ENCODE results near the gene TEDC1. TPM values are rescaled to one million over a fixed set of nuclear protein-coding genes. Genes with fewer than 3 reads are reported as not detected.

The TEDC1 gene
- total RNA-seq, 3 donors from 2014 or later (not counting 1 experiment from before 2014, with no cell fraction given), result 70.0 to 233 (median 112) TPM

DNA sequence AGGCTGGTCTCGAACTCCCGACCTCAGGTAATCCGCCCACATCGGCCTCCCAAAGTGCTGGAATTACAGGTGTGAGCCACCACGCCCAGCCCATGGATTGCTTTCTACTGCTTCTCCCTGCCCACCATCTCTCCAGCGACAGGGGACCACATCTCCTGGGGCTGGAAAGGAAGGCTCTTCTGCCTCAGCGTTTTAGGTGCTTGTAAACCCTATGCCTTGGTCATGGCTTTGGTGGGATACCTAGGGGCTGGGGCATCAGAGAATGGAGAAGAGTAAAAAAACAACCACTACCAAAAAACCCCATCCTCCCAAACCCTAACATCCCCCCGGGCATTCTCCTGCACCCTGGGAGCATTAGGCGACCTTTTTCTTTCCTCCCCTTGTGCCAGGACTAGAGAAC is 34.3 kb downstream of the TEDC1 start:
- WGBS (ENCODE audit: insufficient coverage), result 89% methylated on average over 9 of the region's 9 CpGs
- H3K4me1 ChIP-seq (ENCODE audit: control insufficient read depth, insufficient read depth, low read length), result peaks cover 38% of the 10 kb centered on the region
- DNase-seq, result no peak
- no peak for ATAC-seq
- H3K4me3 ChIP-seq (ENCODE audit: low read length), result no peak overlapping the region
- H3K27me3 Mint-ChIP-seq (ENCODE audit: low read depth in 2 of 2), result peaks cover 9 to 34% of the 10 kb centered on the region in 2 donors
- H3K9me3 ChIP-seq (ENCODE audit: control insufficient read depth, insufficient read depth, low read length), result no peaks in the 10 kb centered on the region
- peaks cover 4 to 20% of the 10 kb centered on the region in 2 donors for H3K4me1 Mint-ChIP-seq
- H3K9me3 Mint-ChIP-seq, result no peaks in the 10 kb centered on the region
- intact Hi-C loops (cut with micrococcal nuclease), result loop anchor here (5.0 kb wide), 1 partner anchor 33 kb away; the partner anchor contains the start of gene TEDC1
- TF ChIP-seq, protein P1, sequence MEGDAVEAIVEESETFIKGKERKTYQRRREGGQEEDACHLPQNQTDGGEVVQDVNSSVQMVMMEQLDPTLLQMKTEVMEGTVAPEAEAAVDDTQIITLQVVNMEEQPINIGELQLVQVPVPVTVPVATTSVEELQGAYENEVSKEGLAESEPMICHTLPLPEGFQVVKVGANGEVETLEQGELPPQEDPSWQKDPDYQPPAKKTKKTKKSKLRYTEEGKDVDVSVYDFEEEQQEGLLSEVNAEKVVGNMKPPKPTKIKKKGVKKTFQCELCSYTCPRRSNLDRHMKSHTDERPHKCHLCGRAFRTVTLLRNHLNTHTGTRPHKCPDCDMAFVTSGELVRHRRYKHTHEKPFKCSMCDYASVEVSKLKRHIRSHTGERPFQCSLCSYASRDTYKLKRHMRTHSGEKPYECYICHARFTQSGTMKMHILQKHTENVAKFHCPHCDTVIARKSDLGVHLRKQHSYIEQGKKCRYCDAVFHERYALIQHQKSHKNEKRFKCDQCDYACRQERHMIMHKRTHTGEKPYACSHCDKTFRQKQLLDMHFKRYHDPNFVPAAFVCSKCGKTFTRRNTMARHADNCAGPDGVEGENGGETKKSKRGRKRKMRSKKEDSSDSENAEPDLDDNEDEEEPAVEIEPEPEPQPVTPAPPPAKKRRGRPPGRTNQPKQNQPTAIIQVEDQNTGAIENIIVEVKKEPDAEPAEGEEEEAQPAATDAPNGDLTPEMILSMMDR (IDR thresholded peaks at IDR 0.05), result no peak
- no peak overlapping the region for H3K27ac ChIP-seq (ENCODE audit: low read length)
- H3K36me3 ChIP-seq (ENCODE audit: control insufficient read depth, insufficient read depth, low read length), result no peaks in the 10 kb centered on the region
- no peak overlapping the region for H3K27ac Mint-ChIP-seq
- H3K27me3 ChIP-seq (ENCODE audit: control insufficient read depth, insufficient read depth, low read length), result peaks cover 15% of the 10 kb centered on the region
- H3K4me3 Mint-ChIP-seq, result peak overlapping the region; percentile 75
- H3K36me3 Mint-ChIP-seq, result no peaks in the 10 kb centered on the region

DNA sequence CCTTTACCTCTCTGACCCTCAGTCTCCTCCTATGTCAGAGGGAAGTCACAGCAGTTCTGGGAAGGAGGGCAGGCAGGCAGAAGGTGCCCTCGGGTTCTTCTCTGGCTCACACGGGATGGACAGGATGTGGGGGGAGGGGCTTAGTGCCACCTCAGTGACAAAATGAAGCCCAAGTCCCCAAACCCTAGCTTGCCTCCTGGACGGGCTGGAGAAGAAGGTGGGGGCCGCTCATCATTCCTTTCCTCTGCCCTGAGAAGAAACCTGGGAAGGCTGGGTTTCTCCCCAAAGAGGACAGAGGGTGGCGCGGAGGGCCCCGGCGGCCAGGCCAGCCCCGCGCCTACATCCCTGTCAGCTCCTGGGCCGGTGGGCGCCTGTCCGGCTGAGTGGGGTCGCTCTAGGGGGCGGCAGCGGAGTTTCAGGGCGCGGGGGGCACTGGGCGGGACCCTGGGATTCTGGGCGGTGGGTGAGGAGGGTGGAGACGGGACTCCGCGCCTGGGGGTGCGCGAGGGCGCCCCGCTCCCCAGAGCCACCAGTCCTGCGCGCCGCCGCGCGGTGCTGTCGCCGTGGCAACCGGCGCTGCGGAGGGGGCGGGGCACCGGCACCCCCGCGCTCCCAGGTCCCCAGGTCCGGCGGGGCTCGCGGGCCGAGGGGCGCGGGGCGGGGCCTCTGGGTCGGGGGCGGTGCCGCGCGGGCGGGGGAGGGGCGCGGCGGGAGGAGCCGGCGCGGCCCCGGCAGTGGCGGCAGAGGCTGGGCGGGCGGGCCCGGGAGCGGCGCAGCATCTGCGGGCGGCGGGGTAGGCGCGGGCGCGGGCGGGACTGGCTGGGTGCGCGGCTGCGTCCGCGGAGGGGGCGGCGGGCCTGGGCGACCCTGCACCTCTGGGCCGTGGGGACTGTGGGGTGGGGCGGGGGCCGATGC is 35.1 kb downstream of the TEDC1 start, which contains the start of gene TMEM121:
TMEM121 (plus strand) TSS at position 723 of the 915 bp plus-strand sequence. CDS start 2,252 bp downstream, outside the sequence.
- DNase-seq, result peak; percentile 31 to 64
- intact Hi-C loops (cut with micrococcal nuclease), result loop anchor here (5.0 kb wide), 1 partner anchor 34 kb away; the partner anchor contains the start of gene TEDC1

DNA sequence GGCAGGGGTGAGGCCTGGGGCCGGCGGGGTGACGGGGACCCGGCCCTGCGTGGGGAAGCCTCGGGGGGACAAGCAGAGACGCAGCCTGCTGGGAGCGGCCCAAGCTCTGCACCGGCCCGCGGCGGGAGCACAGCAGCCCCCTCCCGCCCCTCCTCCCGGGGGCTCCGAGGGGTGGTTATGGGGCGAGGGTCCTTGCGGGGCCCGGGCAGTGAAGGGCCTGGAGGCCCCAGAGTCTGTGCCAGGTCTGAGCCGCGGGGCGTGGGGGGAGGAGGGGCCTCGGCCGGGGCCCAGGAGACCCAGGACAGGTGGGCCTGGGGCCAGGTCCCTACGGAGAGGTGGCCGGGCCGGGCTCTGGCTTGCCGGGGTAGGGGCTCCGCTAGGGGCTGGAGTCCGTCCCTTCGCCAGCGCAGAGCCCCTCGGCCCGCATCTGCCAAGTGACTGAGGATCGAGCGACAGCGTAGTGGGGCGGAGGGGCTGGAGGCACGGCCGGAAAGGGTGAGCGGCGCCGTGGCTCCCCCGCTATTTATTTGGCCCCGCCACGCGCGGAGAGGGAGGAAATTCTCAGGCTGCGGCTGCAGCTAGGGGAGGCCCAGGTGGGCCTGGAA is 35.8 kb downstream of the TEDC1 start:
- Histone ChIP-seq H3K4me1 (ENCODE audit: control insufficient read depth, insufficient read depth, low read length) (peaks cover 47% of the 10 kb centered on the region), H3K27me3 (ENCODE audit: control insufficient read depth, insufficient read depth, low read length) (peaks cover 15% of the 10 kb centered on the region), H3K36me3 (ENCODE audit: control insufficient read depth, insufficient read depth, low read length) (no peaks in the 10 kb centered on the region), H3K27ac (ENCODE audit: low read length) (no peak overlapping the region), H3K9me3 (ENCODE audit: control insufficient read depth, insufficient read depth, low read length) (no peaks in the 10 kb centered on the region), H3K4me3 (ENCODE audit: low read length) (no peak overlapping the region)
- WGBS (ENCODE audit: insufficient coverage), result 2% methylated on average over 48 of the region's 48 CpGs
- ATAC-seq (no peak), DNase-seq (peak in 1 of 2 donors; percentile 34)
- TF ChIP-seq, protein P1 (IDR thresholded peaks at IDR 0.05), result no peak
- intact Hi-C loops (cut with micrococcal nuclease), result loop anchor here (5.0 kb wide), 1 partner anchor 35 kb away; the partner anchor contains the start of gene TEDC1
- Mint-ChIP-seq H3K36me3 (no peaks in the 10 kb centered on the region), H3K27ac (peak overlapping the region in 1 of 2 donors; percentile 60), H3K4me1 (peaks cover 4 to 23% of the 10 kb centered on the region in 2 donors), H3K27me3 (ENCODE audit: low read depth in 2 of 2) (peaks cover 5 to 43% of the 10 kb centered on the region in 2 donors), H3K9me3 (no peaks in the 10 kb centered on the region), H3K4me3 (peak overlapping the region; percentile 87)

More for the DNA sequence above, 35.1 kb downstream of the TEDC1 start, which contains the start of gene TMEM121:
- peak in 2 of 3 donors; percentile 39 to 45 for ATAC-seq
- Mint-ChIP-seq H3K4me1 (peaks cover 4 to 23% of the 10 kb centered on the region in 2 donors), H3K36me3 (no peaks in the 10 kb centered on the region), H3K9me3 (no peaks in the 10 kb centered on the region), H3K27ac (peak within 1 kb of the TSS in 1 of 2 donors; percentile 60), H3K4me3 (peak within 1 kb of the TSS; percentile 87), H3K27me3 (ENCODE audit: low read depth in 2 of 2) (peaks cover 5 to 42% of the 10 kb centered on the region in 2 donors)
- H3K27ac ChIP-seq (ENCODE audit: low read length), result no peak within 1 kb of the TSS
- no peaks in the 10 kb centered on the region for H3K9me3 ChIP-seq (ENCODE audit: control insufficient read depth, insufficient read depth, low read length)
- peaks cover 15% of the 10 kb centered on the region for H3K27me3 ChIP-seq (ENCODE audit: control insufficient read depth, insufficient read depth, low read length)
- peaks cover 43% of the 10 kb centered on the region for H3K4me1 ChIP-seq (ENCODE audit: control insufficient read depth, insufficient read depth, low read length)
- no peak within 1 kb of the TSS for H3K4me3 ChIP-seq (ENCODE audit: low read length)
- under 1% methylated on average over 88 of the region's 88 CpGs for WGBS (ENCODE audit: insufficient coverage)
- H3K36me3 ChIP-seq (ENCODE audit: control insufficient read depth, insufficient read depth, low read length), result no peaks in the 10 kb centered on the region
- TF ChIP-seq, protein P1 (IDR thresholded peaks at IDR 0.05), result no peak

Data from natural killer cell (primary cell).